Measurements from ENCODE around the gene RANBP6. TPM values are rescaled to one million over a fixed set of nuclear protein-coding genes. Genes with fewer than 3 reads are reported as not detected.

RANBP6 gene
- total RNA-seq, 2 donors from 2014 or later, result 14.6 to 22.7 TPM

GRCh38 chr9:5978523-5978922 is 36.9 kb downstream of the RANBP6 start:
- Mint-ChIP-seq H3K27ac (peak overlapping the region; percentile 38), H3K9me3 (no peaks in the 10 kb centered on the region)
- no peak for ATAC-seq (replicated peaks)

DNA sequence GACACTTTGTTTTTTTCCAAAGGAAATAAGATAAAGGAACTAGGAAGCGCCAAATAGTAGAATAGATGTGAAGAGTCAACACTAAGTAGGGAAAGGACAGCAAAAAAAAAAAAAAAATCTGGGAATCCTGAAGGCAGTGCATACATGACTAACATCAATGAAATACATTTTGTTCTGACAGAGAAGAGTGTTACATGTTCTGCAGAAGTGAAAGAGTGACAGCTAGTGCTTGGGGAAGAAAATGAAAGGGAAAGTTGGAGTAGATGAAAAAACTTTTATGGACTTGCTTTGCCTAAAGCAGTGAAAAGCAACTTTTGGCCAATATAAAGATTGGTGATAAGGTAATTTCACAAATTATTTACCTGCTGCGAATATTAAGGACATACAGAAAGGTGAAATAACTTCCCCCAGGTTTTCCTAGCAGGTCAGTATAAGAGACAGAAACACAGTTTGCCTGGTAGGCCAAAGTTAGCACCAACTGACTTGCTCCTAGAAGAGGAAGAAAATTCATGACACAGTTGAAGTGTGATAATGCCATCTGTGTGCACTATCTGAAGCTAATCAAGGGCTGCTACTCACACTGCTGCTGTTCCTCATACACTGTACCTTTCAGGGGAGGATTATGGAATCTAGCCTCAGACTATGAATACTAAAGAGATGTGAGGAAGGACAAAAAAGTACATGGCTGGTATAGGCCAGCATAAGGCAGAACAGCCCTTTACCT is 38.6 kb downstream of the RANBP6 start:
- Mint-ChIP-seq H3K4me3 (peak overlapping the region; percentile 32), H3K27me3 (no peaks in the 10 kb centered on the region), H3K36me3 (ENCODE audit: low read depth) (peaks cover 71% of the 10 kb centered on the region), H3K4me1 (peaks cover 24% of the 10 kb centered on the region), H3K9me3 (no peaks in the 10 kb centered on the region), H3K27ac (peak overlapping the region; percentile 54)
- ATAC-seq (replicated peaks), result no peak

More at GRCh38 chr9:5978523-5978922, 36.9 kb downstream of the RANBP6 start:
- Mint-ChIP-seq H3K27me3 (no peaks in the 10 kb centered on the region), H3K36me3 (ENCODE audit: low read depth) (peaks cover 61% of the 10 kb centered on the region), H3K4me1 (peaks cover 19% of the 10 kb centered on the region), H3K4me3 (no peak overlapping the region)

DNA sequence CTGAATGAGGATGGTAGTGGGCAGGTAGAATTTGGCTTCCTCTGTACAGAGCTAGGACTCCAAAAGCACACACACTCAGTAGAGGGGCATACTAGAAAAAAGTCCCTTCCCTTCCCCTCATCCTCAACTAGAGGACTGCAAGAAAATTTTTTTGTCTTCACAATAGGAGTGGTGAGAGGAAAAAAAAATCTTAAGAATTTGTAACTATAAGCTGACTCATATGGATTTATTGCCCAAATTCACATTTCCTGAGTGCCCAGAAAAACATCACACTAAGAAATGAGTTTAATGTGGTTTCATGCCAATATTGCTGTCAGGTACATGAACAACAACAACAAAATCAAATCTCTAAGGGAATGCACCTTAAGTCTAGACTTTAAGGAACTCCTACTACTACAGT is 43.7 kb downstream of the RANBP6 start:
- Mint-ChIP-seq H3K4me1 (peaks cover 12% of the 10 kb centered on the region), H3K9me3 (no peaks in the 10 kb centered on the region), H3K36me3 (ENCODE audit: low read depth) (peaks cover 83% of the 10 kb centered on the region), H3K4me3 (no peak overlapping the region), H3K27me3 (no peaks in the 10 kb centered on the region), H3K27ac (peak overlapping the region; percentile 3)
- ATAC-seq (replicated peaks), result no peak

Other genes starting within 250 kb of the RANBP6 start
- 10 to 100 TPM; 17.7 to 22.4 TPM for gene ERMP1, start 182.5 kb downstream of the RANBP6 start, total RNA-seq
- not detected for gene MLANA, start 124.7 kb downstream of the RANBP6 start, total RNA-seq
- gene IL33, start 200.2 kb upstream of the RANBP6 start, total RNA-seq, result not detected